Astrocyte (in vitro differentiated cells and primary cell): Measurements from ENCODE around the gene TTF1. TPM values are rescaled to one million over a fixed set of nuclear protein-coding genes. Genes with fewer than 3 reads are reported as not detected.

Source experiments
- DNase-seq: peaks from one replicate; pipeline ENCODE4 v3.0.0-alpha.2; 2010; ENCODE audit warnings: low read depth
- FAIRE-seq: peaks from 2 replicates; lab custom pipeline; 2011; peaks lifted over from hg19 to GRCh38; lab: Jason Lieb, UNC
- H2AFZ ChIP-seq: 2 replicates; pipeline ENCODE4 v1.6.0; 2012; ENCODE audit warnings: low read depth, low read length, inconsistent platforms
- H3K27ac ChIP-seq: 2 replicates; pipeline ENCODE4 v1.5.1; 2011; ENCODE audit warnings: low read depth, low read length, inconsistent platforms
- H3K27me3 ChIP-seq: 2 replicates; pipeline ENCODE4 v1.6.0; 2011; ENCODE audit warnings: low read length, inconsistent platforms; ENCODE audit not compliant: insufficient read depth
- H3K36me3 ChIP-seq: 2 replicates; pipeline ENCODE4 v1.5.1; 2011; ENCODE audit warnings: low read length, inconsistent platforms; ENCODE audit not compliant: insufficient read depth
- H3K4me1 ChIP-seq: 2 replicates; pipeline ENCODE4 v1.5.1; 2011; ENCODE audit warnings: low read length, inconsistent platforms; ENCODE audit not compliant: insufficient read depth
- H3K4me2 ChIP-seq: 2 replicates; pipeline ENCODE4 v1.6.0; 2012; ENCODE audit warnings: low read length, inconsistent platforms
- H3K4me3 ChIP-seq: 2 replicates; pipeline ENCODE4 v1.5.1; 2011; ENCODE audit warnings: low read depth, mild to moderate bottlenecking, low read length, inconsistent platforms; ENCODE audit not compliant: insufficient read depth
- H3K79me2 ChIP-seq: 2 replicates; pipeline ENCODE4 v1.6.0; 2012; ENCODE audit warnings: mild to moderate bottlenecking, low read length, inconsistent platforms; ENCODE audit not compliant: insufficient read depth
- H3K9ac ChIP-seq: 2 replicates; pipeline ENCODE4 v1.6.0; 2012; ENCODE audit warnings: mild to moderate bottlenecking, low read length, inconsistent platforms
- H3K9me3 ChIP-seq: 2 replicates; pipeline ENCODE4 v1.5.1; 2012; ENCODE audit warnings: low read depth, mild to moderate bottlenecking, low read length, inconsistent platforms; ENCODE audit not compliant: insufficient read depth
- H4K20me1 ChIP-seq: 2 replicates; pipeline ENCODE4 v1.6.0; 2012; ENCODE audit warnings: low read length, inconsistent platforms; ENCODE audit not compliant: insufficient read depth
- H3K27ac Mint-ChIP-seq: one replicate; pipeline ENCODE4 v1.8.0; 2021; ENCODE audit warnings: mild to moderate bottlenecking, mixed read lengths; ENCODE audit not compliant: unreplicated experiment
- H3K27me3 Mint-ChIP-seq: one replicate; pipeline ENCODE4 v1.8.0; 2021; ENCODE audit warnings: low read depth, mixed read lengths; ENCODE audit not compliant: unreplicated experiment
- H3K36me3 Mint-ChIP-seq: one replicate; pipeline ENCODE4 v1.8.0; 2021; ENCODE audit warnings: low read depth, mixed read lengths; ENCODE audit not compliant: unreplicated experiment
- H3K4me1 Mint-ChIP-seq: one replicate; pipeline ENCODE4 v1.8.0; 2021; ENCODE audit warnings: low read depth, mixed read lengths; ENCODE audit not compliant: unreplicated experiment
- H3K4me3 Mint-ChIP-seq: one replicate; pipeline ENCODE4 v1.8.0; 2021; ENCODE audit warnings: mild to moderate bottlenecking, moderate library complexity, mixed read lengths; ENCODE audit not compliant: unreplicated experiment
- H3K9me3 Mint-ChIP-seq: one replicate; pipeline ENCODE4 v1.8.0; 2021; ENCODE audit warnings: mild to moderate bottlenecking, mixed read lengths; ENCODE audit not compliant: unreplicated experiment
- CTCF ChIP-seq: IDR thresholded peaks from 2 replicates; pipeline ENCODE4 v1.5.1; 2011; ENCODE audit warnings: low read depth, mild to moderate bottlenecking, inconsistent platforms, low read length, moderate library complexity; ENCODE audit not compliant: insufficient read depth
- EZH2 ChIP-seq: IDR thresholded peaks from 2 replicates; pipeline ENCODE4 v1.6.1; 2012; ENCODE audit warnings: mild to moderate bottlenecking, low read length, inconsistent platforms; ENCODE audit not compliant: insufficient read depth
- total RNA-seq: library from RNA; stranded (reverse); gene quantifications from 2 replicates; pipeline ENCODE4 v1.2.1, GENCODE V29; 2021

The TTF1 gene
- total RNA-seq, 1 donor from 2014 or later: 13.2 TPM

GRCh38 chr9:132418726-132419363 lies 12.2 kb upstream of the TTF1 start:
- Histone ChIP-seq H3K36me3 (no peaks in the 10 kb centered on the region), H3K27me3 (peaks cover 64% of the 10 kb centered on the region), H3K9ac (no peak overlapping the region), H3K4me2 (no peak overlapping the region), H3K4me1 (no peaks in the 10 kb centered on the region), H3K27ac (no peak overlapping the region), H4K20me1 (no peaks in the 10 kb centered on the region), H3K4me3 (no peak overlapping the region), H2AFZ (no peak overlapping the region), H3K79me2 (no peaks in the 10 kb centered on the region), H3K9me3 (no peaks in the 10 kb centered on the region)
- DNase-seq (no peak), FAIRE-seq (no peak)
- no peak overlapping the region for H3K4me3 Mint-ChIP-seq
- H3K4me1 Mint-ChIP-seq: no peaks in the 10 kb centered on the region
- TF ChIP-seq CTCF: no peak
- no peak for TF ChIP-seq EZH2
- H3K9me3 Mint-ChIP-seq: peaks cover 4% of the 10 kb centered on the region
- H3K36me3 Mint-ChIP-seq: no peaks in the 10 kb centered on the region
- peaks cover 59% of the 10 kb centered on the region for H3K27me3 Mint-ChIP-seq
- H3K27ac Mint-ChIP-seq: no peak overlapping the region

- no peak overlapping the region for H3K9ac ChIP-seq
- no peaks in the 10 kb centered on the region for H3K36me3 ChIP-seq
- H3K4me1 Mint-ChIP-seq: no peaks in the 10 kb centered on the region
- TF ChIP-seq EZH2 (peak; percentile 29), CTCF (no peak)
- no peak overlapping the region for H3K4me3 Mint-ChIP-seq
- no peak overlapping the region for H3K4me3 ChIP-seq
- H3K27ac ChIP-seq: no peak overlapping the region
- H3K27me3 ChIP-seq: peaks cover 67% of the 10 kb centered on the region
- DNase-seq: no peak
- no peaks in the 10 kb centered on the region for H4K20me1 ChIP-seq
- H2AFZ ChIP-seq: no peak overlapping the region
- H3K4me2 ChIP-seq: no peak overlapping the region
- FAIRE-seq: no peak
- H3K9me3 ChIP-seq: no peaks in the 10 kb centered on the region
- no peak overlapping the region for H3K27ac Mint-ChIP-seq
- H3K9me3 Mint-ChIP-seq: peaks cover 3% of the 10 kb centered on the region
- H3K27me3 Mint-ChIP-seq: peaks cover 62% of the 10 kb centered on the region
- no peaks in the 10 kb centered on the region for H3K79me2 ChIP-seq
- H3K36me3 Mint-ChIP-seq: no peaks in the 10 kb centered on the region
- H3K4me1 ChIP-seq: peaks cover 4% of the 10 kb centered on the region
Measured at GRCh38 chr9:132415181-132415580, 8.5 kb upstream of the TTF1 start.

GRCh38 chr9:132414731-132415130 lies 8.1 kb upstream of the TTF1 start:
- no peaks in the 10 kb centered on the region for H3K9me3 ChIP-seq
- FAIRE-seq: no peak
- no peaks in the 10 kb centered on the region for H3K79me2 ChIP-seq
- no peak overlapping the region for H3K9ac ChIP-seq
- no peak for DNase-seq
- Mint-ChIP-seq H3K36me3 (no peaks in the 10 kb centered on the region), H3K27ac (no peak overlapping the region), H3K27me3 (peaks cover 62% of the 10 kb centered on the region), H3K4me3 (no peak overlapping the region), H3K4me1 (no peaks in the 10 kb centered on the region), H3K9me3 (peaks cover 3% of the 10 kb centered on the region)
- no peak overlapping the region for H2AFZ ChIP-seq
- H3K36me3 ChIP-seq: no peaks in the 10 kb centered on the region
- peaks cover 66% of the 10 kb centered on the region for H3K27me3 ChIP-seq
- no peak overlapping the region for H3K4me2 ChIP-seq
- no peaks in the 10 kb centered on the region for H4K20me1 ChIP-seq
- no peak overlapping the region for H3K27ac ChIP-seq
- TF ChIP-seq EZH2: no peak
- TF ChIP-seq CTCF: no peak
- no peak overlapping the region for H3K4me3 ChIP-seq
- peaks cover 4% of the 10 kb centered on the region for H3K4me1 ChIP-seq
